Central memory CD8-positive, alpha-beta T cell (primary cell): Measurements from ENCODE around the gene TTC28.

ENCODE experiments used
- ATAC-seq: fragments of 150-1000 bp; cut with Tn5 transposase; replicated peaks from 2 replicates; pipeline ENCODE4 v1.10.0; 2022; ENCODE audit warnings: mild to moderate bottlenecking, moderate FRiP score, moderate number of reproducible peaks; ENCODE audit not compliant: poor library complexity, severe bottlenecking; ENCODE audit errors: extremely low read depth
- DNase-seq, 2 donors: peaks; one replicate each; pipeline ENCODE4 v3.0.0; 2021; ENCODE audit warnings: low spot score in 2 of 2
- H3K27ac Mint-ChIP-seq: one replicate; pipeline ENCODE4 v1.8.0; 2022; ENCODE audit warnings: low read depth, mild to moderate bottlenecking, moderate library complexity, mixed read lengths
- H3K27me3 Mint-ChIP-seq: one replicate; pipeline ENCODE4 v1.8.0; 2022; ENCODE audit warnings: mixed read lengths
- H3K36me3 Mint-ChIP-seq: one replicate; pipeline ENCODE4 v1.8.0; 2022; ENCODE audit warnings: mild to moderate bottlenecking, moderate library complexity, mixed read lengths; ENCODE audit not compliant: insufficient read depth
- H3K4me1 Mint-ChIP-seq: one replicate; pipeline ENCODE4 v1.8.0; 2022; ENCODE audit warnings: mixed read lengths
- H3K4me3 Mint-ChIP-seq: one replicate; pipeline ENCODE4 v1.8.0; 2022; ENCODE audit warnings: mild to moderate bottlenecking, moderate library complexity, mixed read lengths
- H3K9me3 Mint-ChIP-seq: one replicate; pipeline ENCODE4 v1.8.0; 2022; ENCODE audit warnings: mixed read lengths

TTC28 gene

DNA sequence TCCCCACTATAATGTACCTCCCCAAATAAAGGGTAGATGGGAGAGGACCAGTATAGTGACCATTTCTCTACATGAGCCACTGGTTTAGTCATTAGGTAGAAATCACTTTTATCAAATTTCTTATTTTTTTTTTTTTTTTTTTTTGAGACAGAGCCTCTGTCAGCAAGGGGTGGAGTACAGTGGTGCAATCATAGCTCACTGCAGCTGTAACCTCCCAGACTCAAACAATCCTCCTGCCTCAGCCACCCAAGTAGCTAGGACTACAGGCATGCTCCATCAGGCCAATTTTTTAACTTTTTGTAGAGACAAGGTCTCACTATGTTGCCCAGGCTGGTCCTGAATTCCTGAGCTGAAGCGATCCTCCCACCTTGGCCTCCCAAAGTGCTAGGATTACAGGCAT is 322.4 kb downstream of the TTC28 start:
- peaks cover 1% of the 10 kb centered on the region for H3K9me3 Mint-ChIP-seq
- no peak overlapping the region for H3K27ac Mint-ChIP-seq
- H3K36me3 Mint-ChIP-seq, result no peaks in the 10 kb centered on the region
- H3K27me3 Mint-ChIP-seq, result peaks cover 22% of the 10 kb centered on the region
- ATAC-seq (no peak), DNase-seq (no peak)
- no peak overlapping the region for H3K4me3 Mint-ChIP-seq
- H3K4me1 Mint-ChIP-seq, result no peaks in the 10 kb centered on the region

- DNase-seq (no peak), ATAC-seq (no peak)
- no peaks in the 10 kb centered on the region for H3K4me1 Mint-ChIP-seq
- H3K9me3 Mint-ChIP-seq, result peaks cover 4% of the 10 kb centered on the region
- no peak overlapping the region for H3K4me3 Mint-ChIP-seq
- peaks cover 51% of the 10 kb centered on the region for H3K27me3 Mint-ChIP-seq
- no peak overlapping the region for H3K27ac Mint-ChIP-seq
- H3K36me3 Mint-ChIP-seq, result no peaks in the 10 kb centered on the region
Observed at GRCh38 chr22:28351476-28351875, 328.2 kb downstream of the TTC28 start.

DNA sequence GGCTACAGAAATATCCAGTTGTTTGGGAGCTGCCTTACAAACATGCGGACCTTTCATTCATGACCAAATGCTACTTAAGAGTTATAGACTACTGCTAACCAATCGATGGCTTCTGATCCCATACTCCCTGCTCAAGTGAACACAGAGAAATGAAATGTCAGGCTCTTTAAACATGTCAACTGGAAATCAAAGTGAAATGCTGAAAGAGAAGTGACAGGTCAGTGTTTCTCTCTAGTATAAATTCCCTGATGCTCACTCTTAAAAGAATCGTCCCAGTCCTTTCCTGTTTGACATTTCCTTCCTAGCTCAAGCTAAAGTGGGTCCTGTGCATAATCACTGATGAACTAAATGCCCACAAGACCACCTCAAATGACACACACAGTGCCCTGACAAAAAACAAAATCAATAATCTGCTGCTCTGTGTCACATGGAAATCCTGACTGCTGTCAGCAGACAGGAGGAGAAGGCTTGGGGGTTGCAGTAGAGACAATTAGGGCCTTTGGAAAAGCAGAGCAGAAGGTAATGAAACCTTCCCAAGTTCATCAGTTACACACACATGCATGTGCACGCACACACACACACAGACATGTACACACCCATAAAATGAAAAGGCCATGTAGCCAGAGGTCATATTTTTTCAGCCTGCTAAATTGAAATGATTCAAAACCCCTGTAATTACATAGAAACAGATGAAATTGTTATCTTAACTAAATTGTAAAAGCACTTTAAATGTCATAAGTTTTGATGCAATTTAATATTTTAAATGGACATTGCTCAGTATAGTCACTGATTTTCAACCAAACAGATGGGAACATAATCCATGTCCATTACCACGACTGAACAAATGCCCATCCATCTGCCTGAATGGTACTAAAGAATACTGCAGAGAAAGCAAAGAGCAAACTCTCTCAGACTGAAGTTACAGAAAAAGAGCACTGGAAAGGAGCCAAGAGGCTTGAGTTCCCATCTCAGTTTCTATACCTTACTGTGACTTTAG is 330.7 kb downstream of the TTC28 start:
- Mint-ChIP-seq H3K27me3 (peaks cover 60% of the 10 kb centered on the region), H3K4me3 (no peak overlapping the region)
- no peak for ATAC-seq

GRCh38 chr22:28346308-28346707 is 333.3 kb downstream of the TTC28 start:
- Mint-ChIP-seq H3K4me1 (no peaks in the 10 kb centered on the region), H3K27ac (no peak overlapping the region), H3K27me3 (peaks cover 34% of the 10 kb centered on the region), H3K36me3 (no peaks in the 10 kb centered on the region), H3K9me3 (peaks cover 5% of the 10 kb centered on the region), H3K4me3 (no peak overlapping the region)
- DNase-seq (no peak), ATAC-seq (no peak)

More for the DNA sequence above, 330.7 kb downstream of the TTC28 start:
- peaks cover 5% of the 10 kb centered on the region for H3K9me3 Mint-ChIP-seq
- H3K4me1 Mint-ChIP-seq, result no peaks in the 10 kb centered on the region
- no peak for DNase-seq
- H3K36me3 Mint-ChIP-seq, result no peaks in the 10 kb centered on the region
- H3K27ac Mint-ChIP-seq, result no peak overlapping the region

DNA sequence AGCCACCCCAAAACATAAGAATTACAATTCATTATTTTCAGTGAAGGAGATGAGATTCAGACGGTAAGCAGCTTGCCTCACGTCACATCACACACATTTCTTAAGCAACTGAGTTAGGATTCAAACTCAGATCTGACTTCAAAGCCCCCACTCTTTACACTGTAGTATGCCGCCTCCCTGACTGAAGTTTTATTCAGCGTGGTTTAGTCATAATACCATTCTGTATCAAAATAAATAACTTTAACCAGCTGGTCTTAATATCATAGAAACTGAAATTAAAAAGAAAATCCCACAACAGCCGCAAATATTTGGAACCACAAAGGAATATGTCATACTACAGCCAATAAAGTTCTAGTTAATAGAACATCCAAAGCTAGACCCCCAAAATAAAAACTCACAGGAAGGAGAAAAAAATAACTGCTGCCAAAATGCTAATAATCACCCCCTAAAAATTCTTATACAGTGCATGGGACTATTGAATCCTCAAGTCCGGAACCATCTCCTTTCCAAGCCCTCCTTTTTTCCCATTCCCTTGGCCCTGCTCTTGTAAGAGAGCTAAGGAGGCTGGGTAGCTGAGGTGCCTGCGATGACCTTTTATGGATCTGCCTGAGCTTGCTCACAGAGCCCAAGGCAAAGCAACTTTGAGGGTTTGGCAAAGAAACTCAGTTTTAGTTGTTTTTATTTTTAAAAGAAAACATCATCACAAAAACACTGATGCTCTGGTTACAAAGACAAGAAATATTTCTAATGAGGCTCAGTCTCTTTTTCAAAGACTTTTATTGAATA is 334.5 kb downstream of the TTC28 start:
- H3K4me3 Mint-ChIP-seq, result no peak overlapping the region
- peaks cover 33% of the 10 kb centered on the region for H3K27me3 Mint-ChIP-seq
- peaks cover 5% of the 10 kb centered on the region for H3K9me3 Mint-ChIP-seq
- H3K4me1 Mint-ChIP-seq, result no peaks in the 10 kb centered on the region
- no peaks in the 10 kb centered on the region for H3K36me3 Mint-ChIP-seq
- no peak for ATAC-seq
- H3K27ac Mint-ChIP-seq, result no peak overlapping the region
- DNase-seq, result no peak

GRCh38 chr22:28341001-28341400 is 338.6 kb downstream of the TTC28 start:
- Mint-ChIP-seq H3K27ac (no peak overlapping the region), H3K9me3 (no peaks in the 10 kb centered on the region), H3K36me3 (no peaks in the 10 kb centered on the region), H3K27me3 (peaks cover 43% of the 10 kb centered on the region), H3K4me3 (no peak overlapping the region), H3K4me1 (no peaks in the 10 kb centered on the region)
- DNase-seq, result no peak
- ATAC-seq, result no peak

- H3K36me3 Mint-ChIP-seq, result no peaks in the 10 kb centered on the region
- no peaks in the 10 kb centered on the region for H3K4me1 Mint-ChIP-seq
- H3K27ac Mint-ChIP-seq, result no peak overlapping the region
- no peaks in the 10 kb centered on the region for H3K9me3 Mint-ChIP-seq
- H3K4me3 Mint-ChIP-seq, result no peak overlapping the region
- DNase-seq, result no peak
- ATAC-seq, result no peak
- H3K27me3 Mint-ChIP-seq, result peaks cover 14% of the 10 kb centered on the region
Observed at GRCh38 chr22:28333088-28333487, 346.6 kb downstream of the TTC28 start.

DNA sequence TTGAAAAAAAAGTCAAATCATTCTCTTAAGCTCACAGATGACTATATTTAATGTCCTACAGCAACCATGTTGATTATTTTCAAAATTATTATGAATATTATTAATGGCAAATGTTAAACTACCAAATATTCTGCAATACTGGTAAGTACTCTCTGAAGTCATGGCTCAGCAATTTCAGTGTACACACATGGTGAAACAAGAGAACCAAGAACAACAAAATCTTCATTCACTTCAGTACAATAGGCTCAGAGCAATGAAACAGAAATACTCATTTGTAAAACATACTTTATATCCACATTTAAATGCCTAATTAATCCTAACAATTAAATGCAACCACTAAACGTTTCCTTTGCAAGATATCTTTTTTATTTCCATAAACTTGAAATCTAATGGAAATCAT is 347.2 kb downstream of the TTC28 start:
- H3K9me3 Mint-ChIP-seq, result no peaks in the 10 kb centered on the region
- H3K27ac Mint-ChIP-seq, result no peak overlapping the region
- H3K4me3 Mint-ChIP-seq, result no peak overlapping the region
- no peaks in the 10 kb centered on the region for H3K36me3 Mint-ChIP-seq
- H3K4me1 Mint-ChIP-seq, result no peaks in the 10 kb centered on the region
- H3K27me3 Mint-ChIP-seq, result peaks cover 12% of the 10 kb centered on the region
- ATAC-seq (no peak), DNase-seq (no peak)

DNA sequence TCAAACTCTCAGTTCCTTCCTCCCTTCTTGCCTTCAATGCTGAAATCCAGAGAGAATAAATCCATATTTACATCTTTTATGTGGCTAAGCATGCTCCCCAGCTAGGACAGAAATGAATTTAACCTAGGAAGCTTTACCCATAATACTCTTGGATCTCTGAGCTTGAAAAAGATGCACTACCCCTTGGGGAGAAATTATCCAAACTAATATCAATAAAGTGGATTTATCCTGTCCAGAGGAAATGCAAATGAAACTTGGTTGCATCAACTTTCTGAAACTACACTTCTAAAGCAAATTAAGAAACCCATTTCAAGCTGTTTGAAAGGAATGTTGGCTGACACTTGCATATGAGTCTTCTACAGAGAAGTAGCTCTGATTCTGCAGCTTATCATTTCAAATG is 347.9 kb downstream of the TTC28 start:
- Mint-ChIP-seq H3K4me3 (no peak overlapping the region), H3K4me1 (no peaks in the 10 kb centered on the region), H3K9me3 (no peaks in the 10 kb centered on the region), H3K27ac (no peak overlapping the region), H3K36me3 (no peaks in the 10 kb centered on the region), H3K27me3 (peaks cover 12% of the 10 kb centered on the region)
- DNase-seq (no peak), ATAC-seq (no peak)

GRCh38 chr22:28329186-28330073 is 350.2 kb downstream of the TTC28 start:
- peaks cover 13% of the 10 kb centered on the region for H3K27me3 Mint-ChIP-seq
- H3K36me3 Mint-ChIP-seq, result peaks cover 2% of the 10 kb centered on the region
- no peaks in the 10 kb centered on the region for H3K4me1 Mint-ChIP-seq
- no peak for ATAC-seq
- DNase-seq, result no peak
- no peak overlapping the region for H3K27ac Mint-ChIP-seq
- H3K9me3 Mint-ChIP-seq, result no peaks in the 10 kb centered on the region
- no peak overlapping the region for H3K4me3 Mint-ChIP-seq

DNA sequence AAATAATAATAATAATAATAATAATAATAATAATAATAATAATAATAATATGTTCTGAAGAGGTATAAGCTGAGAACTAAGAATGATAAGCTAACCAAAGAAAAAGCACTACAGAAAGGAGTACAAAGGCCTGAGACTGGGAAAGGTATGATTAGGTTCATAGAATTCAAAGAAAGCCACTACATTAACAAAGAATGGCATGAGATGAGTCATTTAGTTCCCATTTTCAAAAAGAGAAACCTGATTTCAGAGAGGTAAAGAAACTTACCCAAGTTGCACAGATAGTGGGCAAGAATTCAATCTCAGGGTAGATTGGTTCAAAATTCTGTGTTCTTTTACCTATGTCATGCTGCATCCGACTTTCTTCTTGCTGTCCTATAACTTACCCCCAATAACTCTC is 350.9 kb downstream of the TTC28 start:
- Mint-ChIP-seq H3K36me3 (peaks cover 2% of the 10 kb centered on the region), H3K9me3 (no peaks in the 10 kb centered on the region), H3K4me1 (no peaks in the 10 kb centered on the region), H3K27ac (no peak overlapping the region), H3K4me3 (no peak overlapping the region), H3K27me3 (peaks cover 15% of the 10 kb centered on the region)
- DNase-seq, result no peak
- ATAC-seq, result no peak

GRCh38 chr22:28316014-28316413 is 363.6 kb downstream of the TTC28 start:
- no peak for DNase-seq
- Mint-ChIP-seq H3K4me3 (no peak overlapping the region), H3K9me3 (no peaks in the 10 kb centered on the region), H3K4me1 (no peaks in the 10 kb centered on the region), H3K27me3 (peaks cover 38% of the 10 kb centered on the region), H3K27ac (no peak overlapping the region), H3K36me3 (peaks cover 1% of the 10 kb centered on the region)
- ATAC-seq, result no peak
